SU-DHL-6 (cell line): ENCODE measurements around the gene AP1S3.

ENCODE experiments used
- H2AFZ ChIP-seq: fragments of 200-600 bp; sonication (generic); 2 replicates; pipeline ENCODE4 v1.6.1; 2014; ENCODE audit warnings: low read depth, mild to moderate bottlenecking, moderate library complexity, mixed read lengths, antibody characterized with exemption, low read length; ENCODE audit not compliant: severe bottlenecking
- H3F3A ChIP-seq: fragments of 200-600 bp; shearing (Covaris generic); 2 replicates; pipeline ENCODE4 v1.6.0; 2016; ENCODE audit warnings: antibody characterized with exemption, mild to moderate bottlenecking; ENCODE audit not compliant: insufficient read depth
- H3K27ac ChIP-seq: fragments of 200-600 bp; sonication (generic); 2 replicates; pipeline ENCODE4 v1.5.1; 2016; ENCODE audit warnings: low read depth, mild to moderate bottlenecking, low read length, moderate library complexity, mixed read lengths
- H3K27me3 ChIP-seq: fragments of 200-600 bp; sonication (generic), shearing (Covaris generic); 2 replicates; pipeline ENCODE4 v1.6.0; 2014; ENCODE audit warnings: mild to moderate bottlenecking, low read length
- H3K36me3 ChIP-seq: fragments of 200-600 bp; sonication (generic); 2 replicates; pipeline ENCODE4 v1.6.1; 2014; ENCODE audit warnings: mild to moderate bottlenecking, low read length, mixed read lengths
- H3K4me2 ChIP-seq: fragments of 300-600, 200-600 bp; shearing (Covaris generic), sonication (generic); 2 replicates; pipeline ENCODE4 v1.6.0; 2014; ENCODE audit warnings: low read length, low read depth, mild to moderate bottlenecking; ENCODE audit not compliant: poor library complexity, severe bottlenecking
- H3K4me3 ChIP-seq: fragments of 200-600 bp; sonication (generic); 2 replicates; pipeline ENCODE4 v1.5.1; 2014; ENCODE audit warnings: antibody characterized with exemption, low read length, mild to moderate bottlenecking, mixed read lengths; ENCODE audit not compliant: insufficient read depth, poor library complexity, severe bottlenecking
- H3K79me2 ChIP-seq: fragments of 200-600 bp; sonication (generic); 2 replicates; pipeline ENCODE4 v1.6.1; 2014; ENCODE audit warnings: mild to moderate bottlenecking, low read length, moderate library complexity; ENCODE audit not compliant: insufficient read depth
- H3K9ac ChIP-seq: fragments of 200-600 bp; sonication (generic); 2 replicates; pipeline ENCODE4 v1.7.0; 2014; ENCODE audit warnings: mild to moderate bottlenecking, low read length
- H3K9me2 ChIP-seq: fragments of 200-600 bp; sonication (generic); replicated peaks from 2 replicates; pipeline ENCODE4 v1.6.1; 2014; ENCODE audit warnings: low read length; ENCODE audit not compliant: insufficient read depth
- H3K9me3 ChIP-seq: fragments of 200-600 bp; sonication (generic); 2 replicates; pipeline ENCODE4 v1.6.1; 2014; ENCODE audit warnings: low read length, mixed read lengths; ENCODE audit not compliant: insufficient read depth
- H4K20me1 ChIP-seq: fragments of 200-600 bp; sonication (generic); 2 replicates; pipeline ENCODE4 v1.6.1; 2014; ENCODE audit warnings: low read depth, mild to moderate bottlenecking, antibody characterized with exemption, low read length, moderate library complexity, mixed read lengths
- CTCF ChIP-seq: fragments of 200-600 bp; sonication (generic); IDR thresholded peaks from one replicate; pipeline ENCODE4 v1.5.1; 2017; ENCODE audit warnings: antibody characterized with exemption, mild to moderate bottlenecking, low read length, moderate library complexity; ENCODE audit not compliant: insufficient read depth, poor library complexity, severe bottlenecking
- EZH2phosphoT487 ChIP-seq: fragments of 200-600 bp; sonication (generic), shearing (Covaris generic); conservative IDR thresholded peaks from 2 replicates; pipeline ENCODE4 v1.6.1; 2018; ENCODE audit warnings: mild to moderate bottlenecking, antibody characterized with exemption, low read length, moderate library complexity, mixed read lengths

Gene AP1S3

GRCh38 chr2:223884399-223884798, 47.0 kb upstream of the AP1S3 start:
- Histone ChIP-seq H3K9ac (no peak overlapping the region), H3K36me3 (no peaks in the 10 kb centered on the region)

GRCh38 chr2:223882715-223883114, 45.3 kb upstream of the AP1S3 start:
- H2AFZ ChIP-seq, result no peak overlapping the region
- no peaks in the 10 kb centered on the region for H3K36me3 ChIP-seq
- no peak for TF ChIP-seq EZH2phosphoT487

More at GRCh38 chr2:223884399-223884798, 47.0 kb upstream of the AP1S3 start:
- no peaks in the 10 kb centered on the region for H4K20me1 ChIP-seq
- H3K4me2 ChIP-seq, result no peak overlapping the region
- H3K9me3 ChIP-seq, result no peaks in the 10 kb centered on the region
- H2AFZ ChIP-seq, result no peak overlapping the region
- no peaks in the 10 kb centered on the region for H3K79me2 ChIP-seq
- H3K9me2 ChIP-seq, result no peaks in the 10 kb centered on the region
- H3K27ac ChIP-seq, result no peak overlapping the region
- H3K4me3 ChIP-seq, result no peak overlapping the region
- TF ChIP-seq CTCF, result no peak
- no peak for TF ChIP-seq EZH2phosphoT487
- H3F3A ChIP-seq, result no peaks in the 10 kb centered on the region
- no peaks in the 10 kb centered on the region for H3K27me3 ChIP-seq

GRCh38 chr2:223880796-223881195, 43.4 kb upstream of the AP1S3 start:
- Histone ChIP-seq H2AFZ (no peak overlapping the region), H3K27ac (no peak overlapping the region), H3K4me2 (no peak overlapping the region), H3F3A (no peaks in the 10 kb centered on the region), H4K20me1 (no peaks in the 10 kb centered on the region), H3K79me2 (no peaks in the 10 kb centered on the region), H3K36me3 (no peaks in the 10 kb centered on the region), H3K9me2 (no peaks in the 10 kb centered on the region), H3K9me3 (no peaks in the 10 kb centered on the region), H3K27me3 (no peaks in the 10 kb centered on the region), H3K9ac (no peak overlapping the region), H3K4me3 (no peak overlapping the region)
- TF ChIP-seq CTCF (no peak), EZH2phosphoT487 (no peak)

More at GRCh38 chr2:223882715-223883114, 45.3 kb upstream of the AP1S3 start:
- H3F3A ChIP-seq, result no peaks in the 10 kb centered on the region
- no peaks in the 10 kb centered on the region for H3K9me2 ChIP-seq
- H3K27ac ChIP-seq, result no peak overlapping the region
- H3K9ac ChIP-seq, result no peak overlapping the region
- no peaks in the 10 kb centered on the region for H3K9me3 ChIP-seq
- no peaks in the 10 kb centered on the region for H4K20me1 ChIP-seq
- no peaks in the 10 kb centered on the region for H3K27me3 ChIP-seq
- no peak overlapping the region for H3K4me2 ChIP-seq
- H3K79me2 ChIP-seq, result no peaks in the 10 kb centered on the region
- H3K4me3 ChIP-seq, result no peak overlapping the region

- no peak overlapping the region for H2AFZ ChIP-seq
- H3F3A ChIP-seq, result no peaks in the 10 kb centered on the region
- H3K27me3 ChIP-seq, result no peaks in the 10 kb centered on the region
- H3K9me3 ChIP-seq, result no peaks in the 10 kb centered on the region
- H3K4me2 ChIP-seq, result no peak overlapping the region
- H3K79me2 ChIP-seq, result no peaks in the 10 kb centered on the region
- H3K4me3 ChIP-seq, result no peak overlapping the region
- TF ChIP-seq CTCF (no peak), EZH2phosphoT487 (no peak)
- no peaks in the 10 kb centered on the region for H3K9me2 ChIP-seq
- H3K36me3 ChIP-seq, result no peaks in the 10 kb centered on the region
- no peak overlapping the region for H3K9ac ChIP-seq
- no peaks in the 10 kb centered on the region for H4K20me1 ChIP-seq
- no peak overlapping the region for H3K27ac ChIP-seq
Measured at GRCh38 chr2:223877721-223878410, 40.5 kb upstream of the AP1S3 start.
